ENCODE measurements around the gene GPR137C.
A peak's percentile ranks its signal among the peaks of the same experiment; 100 is the strongest.

GPR137C gene

GRCh38 chr14:52527052-52527451 is 25.6 kb upstream of the GPR137C start:
- no peaks in the 10 kb centered on the region for H3K4me1 ChIP-seq (ENCODE audit: control insufficient read depth, low read depth, low read length)
- no peak overlapping the region for H3K18ac ChIP-seq (ENCODE audit: low read length)
- no peak overlapping the region for H2AK5ac ChIP-seq (ENCODE audit: low read length)
- peak; percentile 28 for DNase-seq
- no peak overlapping the region for H3K4me2 ChIP-seq (ENCODE audit: low read length)
- H3K36me3 ChIP-seq (ENCODE audit: control insufficient read depth, insufficient read depth, low read length): no peaks in the 10 kb centered on the region
- no peaks in the 10 kb centered on the region for H3K79me2 ChIP-seq (ENCODE audit: control insufficient read depth, insufficient read depth, low read length)
- H3K79me1 ChIP-seq (ENCODE audit: low read length): no peaks in the 10 kb centered on the region
- H2BK5ac ChIP-seq (ENCODE audit: low read length): no peak overlapping the region
- H3K9ac ChIP-seq (ENCODE audit: low read length): no peak overlapping the region
- no peak overlapping the region for H3K27ac ChIP-seq (ENCODE audit: low read depth, low read length)
- no peak overlapping the region for H3K4ac ChIP-seq (ENCODE audit: low read depth, low read length)
- no peak overlapping the region for H2BK15ac ChIP-seq (replicated peaks; ENCODE audit: low read depth)
- H3K27me3 ChIP-seq (ENCODE audit: insufficient read depth, low read length, poor library complexity): no peaks in the 10 kb centered on the region
- no peak overlapping the region for H2BK120ac ChIP-seq (ENCODE audit: low read depth, low read length)
- no peak overlapping the region for H3K23ac ChIP-seq (ENCODE audit: low read length)
- no peak overlapping the region for H4K8ac ChIP-seq (ENCODE audit: low read depth, low read length)
- H3K56ac ChIP-seq (ENCODE audit: low read length): no peak overlapping the region
- no CpG with 5 or more reads among the region's 4 CpGs for WGBS (ENCODE audit: extremely low coverage, insufficient coverage, low lambda C conversion rate)
- no peak overlapping the region for H4K5ac ChIP-seq (ENCODE audit: low read length)
- no peak overlapping the region for H3K4me3 ChIP-seq (ENCODE audit: low read length)

GRCh38 chr14:52531481-52531880 is 21.2 kb upstream of the GPR137C start:
- Histone ChIP-seq H3K18ac (ENCODE audit: low read length) (no peak overlapping the region), H3K4me2 (ENCODE audit: low read length) (no peak overlapping the region), H3K56ac (ENCODE audit: low read length) (no peak overlapping the region), H3K79me2 (ENCODE audit: control insufficient read depth, insufficient read depth, low read length) (no peaks in the 10 kb centered on the region), H3K27ac (ENCODE audit: low read depth, low read length) (no peak overlapping the region), H3K9ac (ENCODE audit: low read length) (no peak overlapping the region), H3K4ac (ENCODE audit: low read depth, low read length) (no peak overlapping the region), H3K79me1 (ENCODE audit: low read length) (no peaks in the 10 kb centered on the region), H3K27me3 (ENCODE audit: insufficient read depth, low read length, poor library complexity) (no peaks in the 10 kb centered on the region), H2BK120ac (ENCODE audit: low read depth, low read length) (no peak overlapping the region), H3K23ac (ENCODE audit: low read length) (no peak overlapping the region), H4K8ac (ENCODE audit: low read depth, low read length) (no peak overlapping the region), H2BK5ac (ENCODE audit: low read length) (no peak overlapping the region), H2BK15ac (replicated peaks; ENCODE audit: low read depth) (no peak overlapping the region), H3K4me1 (ENCODE audit: control insufficient read depth, low read depth, low read length) (no peaks in the 10 kb centered on the region), H4K5ac (ENCODE audit: low read length) (no peak overlapping the region), H3K36me3 (ENCODE audit: control insufficient read depth, insufficient read depth, low read length) (no peaks in the 10 kb centered on the region), H2AK5ac (ENCODE audit: low read length) (no peak overlapping the region), H3K4me3 (ENCODE audit: low read length) (no peak overlapping the region)
- no peak for DNase-seq

- WGBS (ENCODE audit: extremely low coverage, insufficient coverage, low lambda C conversion rate): 100% methylated on average over 1 of the region's 3 CpGs
- Histone ChIP-seq H4K5ac (ENCODE audit: low read length) (no peak overlapping the region), H3K79me2 (ENCODE audit: control insufficient read depth, insufficient read depth, low read length) (no peaks in the 10 kb centered on the region), H2BK120ac (ENCODE audit: low read depth, low read length) (no peak overlapping the region), H3K56ac (ENCODE audit: low read length) (no peak overlapping the region), H3K27ac (ENCODE audit: low read depth, low read length) (no peak overlapping the region), H3K36me3 (ENCODE audit: control insufficient read depth, insufficient read depth, low read length) (no peaks in the 10 kb centered on the region), H3K9ac (ENCODE audit: low read length) (no peak overlapping the region), H3K4me3 (ENCODE audit: low read length) (no peak overlapping the region), H3K4me2 (ENCODE audit: low read length) (no peak overlapping the region), H3K18ac (ENCODE audit: low read length) (no peak overlapping the region), H3K23ac (ENCODE audit: low read length) (no peak overlapping the region), H2AK5ac (ENCODE audit: low read length) (no peak overlapping the region), H3K27me3 (ENCODE audit: insufficient read depth, low read length, poor library complexity) (no peaks in the 10 kb centered on the region), H3K79me1 (ENCODE audit: low read length) (no peaks in the 10 kb centered on the region), H2BK15ac (replicated peaks; ENCODE audit: low read depth) (no peak overlapping the region), H4K8ac (ENCODE audit: low read depth, low read length) (no peak overlapping the region), H3K4me1 (ENCODE audit: control insufficient read depth, low read depth, low read length) (no peaks in the 10 kb centered on the region), H3K4ac (ENCODE audit: low read depth, low read length) (no peak overlapping the region), H2BK5ac (ENCODE audit: low read length) (no peak overlapping the region)
- DNase-seq: no peak
Observed at GRCh38 chr14:52536269-52536668, 16.4 kb upstream of the GPR137C start.

DNA sequence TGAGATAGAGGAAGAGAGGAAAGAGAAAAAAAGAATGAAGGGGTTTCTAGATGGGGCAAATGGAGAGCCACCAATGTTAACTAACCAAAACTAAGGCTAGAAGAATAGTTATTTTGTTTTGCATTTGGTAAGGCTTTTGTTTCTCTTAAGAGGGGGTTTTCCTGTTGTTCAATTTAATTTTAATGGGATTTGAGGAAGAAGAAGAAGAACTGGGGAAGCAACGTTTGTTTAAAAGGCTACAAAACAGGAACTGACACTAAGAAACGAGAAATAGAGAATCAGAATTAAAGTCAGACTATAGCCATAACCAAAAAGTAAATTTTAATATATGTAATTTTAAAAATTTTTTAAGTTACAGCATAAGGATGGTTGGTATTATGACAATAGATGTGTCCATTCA is 14.0 kb upstream of the GPR137C start:
- no peak overlapping the region for H3K4me2 ChIP-seq (ENCODE audit: low read length)
- H3K9ac ChIP-seq (ENCODE audit: low read length): no peak overlapping the region
- no peak overlapping the region for H2BK5ac ChIP-seq (ENCODE audit: low read length)
- no peak overlapping the region for H2AK5ac ChIP-seq (ENCODE audit: low read length)
- H3K36me3 ChIP-seq (ENCODE audit: control insufficient read depth, insufficient read depth, low read length): no peaks in the 10 kb centered on the region
- no peak overlapping the region for H3K4ac ChIP-seq (ENCODE audit: low read depth, low read length)
- no peak overlapping the region for H3K4me3 ChIP-seq (ENCODE audit: low read length)
- no peaks in the 10 kb centered on the region for H3K4me1 ChIP-seq (ENCODE audit: control insufficient read depth, low read depth, low read length)
- H4K5ac ChIP-seq (ENCODE audit: low read length): no peak overlapping the region
- H3K27me3 ChIP-seq (ENCODE audit: insufficient read depth, low read length, poor library complexity): no peaks in the 10 kb centered on the region
- H3K27ac ChIP-seq (ENCODE audit: low read depth, low read length): no peak overlapping the region
- H4K8ac ChIP-seq (ENCODE audit: low read depth, low read length): no peak overlapping the region
- H3K79me2 ChIP-seq (ENCODE audit: control insufficient read depth, insufficient read depth, low read length): no peaks in the 10 kb centered on the region
- H3K79me1 ChIP-seq (ENCODE audit: low read length): no peaks in the 10 kb centered on the region
- WGBS (ENCODE audit: extremely low coverage, insufficient coverage, low lambda C conversion rate): no CpG with 5 or more reads among the region's 2 CpGs
- no peak overlapping the region for H2BK120ac ChIP-seq (ENCODE audit: low read depth, low read length)
- no peak overlapping the region for H3K18ac ChIP-seq (ENCODE audit: low read length)
- no peak overlapping the region for H3K23ac ChIP-seq (ENCODE audit: low read length)
- no peak overlapping the region for H3K56ac ChIP-seq (ENCODE audit: low read length)
- no peak for DNase-seq
- no peak overlapping the region for H2BK15ac ChIP-seq (replicated peaks; ENCODE audit: low read depth)

- Histone ChIP-seq H3K36me3 (ENCODE audit: control insufficient read depth, insufficient read depth, low read length) (no peaks in the 10 kb centered on the region), H4K8ac (ENCODE audit: low read depth, low read length) (no peak overlapping the region), H2BK5ac (ENCODE audit: low read length) (no peak overlapping the region), H2AK5ac (ENCODE audit: low read length) (no peak overlapping the region), H3K4me2 (ENCODE audit: low read length) (no peak overlapping the region), H4K5ac (ENCODE audit: low read length) (no peak overlapping the region), H3K27me3 (ENCODE audit: insufficient read depth, low read length, poor library complexity) (no peaks in the 10 kb centered on the region), H3K27ac (ENCODE audit: low read depth, low read length) (no peak overlapping the region), H3K18ac (ENCODE audit: low read length) (no peak overlapping the region), H3K4ac (ENCODE audit: low read depth, low read length) (no peak overlapping the region), H3K4me3 (ENCODE audit: low read length) (no peak overlapping the region), H3K79me2 (ENCODE audit: control insufficient read depth, insufficient read depth, low read length) (no peaks in the 10 kb centered on the region), H2BK15ac (replicated peaks; ENCODE audit: low read depth) (no peak overlapping the region), H3K9ac (ENCODE audit: low read length) (no peak overlapping the region), H2BK120ac (ENCODE audit: low read depth, low read length) (no peak overlapping the region), H3K4me1 (ENCODE audit: control insufficient read depth, low read depth, low read length) (peaks cover 2% of the 10 kb centered on the region), H3K56ac (ENCODE audit: low read length) (no peak overlapping the region), H3K23ac (ENCODE audit: low read length) (no peak overlapping the region), H3K79me1 (ENCODE audit: low read length) (no peaks in the 10 kb centered on the region)
- WGBS (ENCODE audit: extremely low coverage, insufficient coverage, low lambda C conversion rate): no CpG with 5 or more reads among the region's 7 CpGs
- no peak for DNase-seq
Observed at GRCh38 chr14:52545584-52546317, 6.9 kb upstream of the GPR137C start.

- DNase-seq: no peak
- no CpG with 5 or more reads among the region's 4 CpGs for WGBS (ENCODE audit: extremely low coverage, insufficient coverage, low lambda C conversion rate)
- no peak overlapping the region for H3K4me3 ChIP-seq (ENCODE audit: low read length)
Observed at GRCh38 chr14:52546318-52546670, 6.3 kb upstream of the GPR137C start.

More at GRCh38 chr14:52546318-52546670, 6.3 kb upstream of the GPR137C start:
- Histone ChIP-seq H3K27ac (ENCODE audit: low read depth, low read length) (no peak overlapping the region), H3K79me1 (ENCODE audit: low read length) (peaks cover 2% of the 10 kb centered on the region), H3K9ac (ENCODE audit: low read length) (no peak overlapping the region), H3K27me3 (ENCODE audit: insufficient read depth, low read length, poor library complexity) (no peaks in the 10 kb centered on the region), H2AK5ac (ENCODE audit: low read length) (no peak overlapping the region), H3K36me3 (ENCODE audit: control insufficient read depth, insufficient read depth, low read length) (no peaks in the 10 kb centered on the region), H4K5ac (ENCODE audit: low read length) (no peak overlapping the region), H3K4ac (ENCODE audit: low read depth, low read length) (no peak overlapping the region), H2BK15ac (replicated peaks; ENCODE audit: low read depth) (no peak overlapping the region), H3K56ac (ENCODE audit: low read length) (no peak overlapping the region), H3K18ac (ENCODE audit: low read length) (no peak overlapping the region), H3K4me2 (ENCODE audit: low read length) (no peak overlapping the region), H3K4me1 (ENCODE audit: control insufficient read depth, low read depth, low read length) (peaks cover 2% of the 10 kb centered on the region), H2BK120ac (ENCODE audit: low read depth, low read length) (no peak overlapping the region), H3K23ac (ENCODE audit: low read length) (no peak overlapping the region), H4K8ac (ENCODE audit: low read depth, low read length) (no peak overlapping the region), H2BK5ac (ENCODE audit: low read length) (no peak overlapping the region), H3K79me2 (ENCODE audit: control insufficient read depth, insufficient read depth, low read length) (no peaks in the 10 kb centered on the region)

All from mesendoderm (in vitro differentiated cells).